Measurements from ENCODE around the gene OR6K2.
A peak's percentile ranks its signal among the peaks of the same experiment; 100 is the strongest.

The OR6K2 gene

GRCh38 chr1:158681606-158682005 lies 18.8 kb downstream of the OR6K2 start:
- no peak for DNase-seq

GRCh38 chr1:158679289-158679688 lies 21.2 kb downstream of the OR6K2 start:
- no peak for DNase-seq

- DNase-seq: peak; percentile 22
These were observed 24.7 kb downstream of the OR6K2 start for GRCh38 chr1:158675563-158676323.

- DNase-seq: no peak
These were observed 26.1 kb downstream of the OR6K2 start for GRCh38 chr1:158674302-158674701.

- no peak for DNase-seq
These were observed 34.4 kb downstream of the OR6K2 start for GRCh38 chr1:158666037-158666436.

- peak; percentile 24 for DNase-seq
These were observed 45.9 kb downstream of the OR6K2 start for GRCh38 chr1:158654571-158654970.

- peak; percentile 19 for DNase-seq
These were observed 46.4 kb downstream of the OR6K2 start for GRCh38 chr1:158654086-158654485.

GRCh38 chr1:158652721-158653334 lies 47.6 kb downstream of the OR6K2 start:
- no peak for DNase-seq
